H9 (cell line): ENCODE measurements around the gene ALG12. TPM values are rescaled to one million over a fixed set of nuclear protein-coding genes. Genes with fewer than 3 reads are reported as not detected.
A peak's percentile ranks its signal among the peaks of the same experiment; 100 is the strongest.

ENCODE experiments used
- DNase-seq: peaks from one replicate; pipeline ENCODE4 v3.0.0-alpha.2; 2017
- H2AFZ ChIP-seq: one replicate; pipeline ENCODE4 v1.6.1; 2013; ENCODE audit warnings: mild to moderate bottlenecking, low read length, control low read depth, moderate library complexity
- H2AK5ac ChIP-seq: 2 replicates; pipeline ENCODE4 v1.6.1; 2013; ENCODE audit warnings: low read length, control low read depth, mixed read lengths; ENCODE audit not compliant: insufficient read length
- H2BK120ac ChIP-seq: one replicate; pipeline ENCODE4 v1.6.1; 2013; ENCODE audit warnings: low read depth, mild to moderate bottlenecking, low read length, control low read depth, inconsistent platforms; ENCODE audit not compliant: poor library complexity, severe bottlenecking
- H2BK12ac ChIP-seq: 2 replicates; pipeline ENCODE4 v1.6.1; 2013; ENCODE audit warnings: low read length, control low read depth, mixed read lengths, low read depth; ENCODE audit not compliant: insufficient read length
- H2BK15ac ChIP-seq: 2 replicates; pipeline ENCODE4 v1.6.1; 2013; ENCODE audit warnings: low read depth, low read length, control low read depth
- H2BK20ac ChIP-seq: one replicate; pipeline ENCODE4 v1.6.1; 2013; ENCODE audit warnings: low read depth, mild to moderate bottlenecking, low read length, control low read depth, inconsistent platforms; ENCODE audit not compliant: poor library complexity, severe bottlenecking
- H2BK5ac ChIP-seq: 2 replicates; pipeline ENCODE4 v1.6.1; 2013; ENCODE audit warnings: low read length, control low read depth, mixed read lengths; ENCODE audit not compliant: insufficient read length
- H3K14ac ChIP-seq: 2 replicates; pipeline ENCODE4 v1.6.1; 2013; ENCODE audit warnings: low read length, control low read depth; ENCODE audit not compliant: insufficient read depth
- H3K18ac ChIP-seq: 2 replicates; pipeline ENCODE4 v1.6.1; 2013; ENCODE audit warnings: low read depth, mild to moderate bottlenecking, mixed read lengths, low read length, control low read depth; ENCODE audit not compliant: insufficient read length
- H3K23ac ChIP-seq: 2 replicates; pipeline ENCODE4 v1.6.1; 2013; ENCODE audit warnings: low read length, control low read depth, mixed read lengths, low read depth; ENCODE audit not compliant: insufficient read length
- H3K23me2 ChIP-seq: 2 replicates; pipeline ENCODE4 v1.6.1; 2013; ENCODE audit warnings: low read depth, mild to moderate bottlenecking, mixed read lengths, low read length, control low read depth; ENCODE audit not compliant: insufficient read length, poor library complexity, severe bottlenecking
- H3K27ac ChIP-seq: 2 replicates; pipeline ENCODE4 v1.5.1; 2013; ENCODE audit warnings: low read length, control low read depth, mixed read lengths, low read depth; ENCODE audit not compliant: insufficient read length
- H3K27me3 ChIP-seq: 2 replicates; pipeline ENCODE4 v1.6.1; 2013; ENCODE audit warnings: low read length, control low read depth, inconsistent platforms; ENCODE audit not compliant: insufficient read depth
- H3K4ac ChIP-seq: 2 replicates; pipeline ENCODE4 v1.6.1; 2013; ENCODE audit warnings: low read depth, mild to moderate bottlenecking, control low read depth, inconsistent platforms, low read length, moderate library complexity
- H3K4me1 ChIP-seq: 2 replicates; pipeline ENCODE4 v1.6.1; 2013; ENCODE audit warnings: low read length, control low read depth, inconsistent platforms; ENCODE audit not compliant: insufficient read depth
- H3K4me2 ChIP-seq: 2 replicates; pipeline ENCODE4 v1.6.1; 2013; ENCODE audit warnings: low read length, control low read depth, mixed read lengths; ENCODE audit not compliant: insufficient read length, insufficient read depth
- H3K56ac ChIP-seq: 2 replicates; pipeline ENCODE4 v1.6.1; 2013; ENCODE audit warnings: low read depth, mild to moderate bottlenecking, mixed read lengths, low read length, control low read depth; ENCODE audit not compliant: insufficient read length
- H3K79me1 ChIP-seq: 2 replicates; pipeline ENCODE4 v1.6.1; 2013; ENCODE audit warnings: low read depth, mild to moderate bottlenecking, moderate library complexity, low read length, control low read depth, inconsistent platforms; ENCODE audit not compliant: insufficient read depth, poor library complexity, severe bottlenecking
- H3K79me2 ChIP-seq: 2 replicates; pipeline ENCODE4 v1.6.1; 2013; ENCODE audit warnings: low read length, control low read depth, inconsistent platforms; ENCODE audit not compliant: insufficient read depth
- H3K9ac ChIP-seq: 2 replicates; pipeline ENCODE4 v1.6.1; 2013; ENCODE audit warnings: low read length, control low read depth, mixed read lengths; ENCODE audit not compliant: insufficient read length; ENCODE audit errors: extremely low read depth
- H3K9me3 ChIP-seq: one replicate; pipeline ENCODE4 v1.6.1; 2013; ENCODE audit warnings: low read depth, low read length, inconsistent platforms; ENCODE audit not compliant: control insufficient read depth
- H3T11ph ChIP-seq: one replicate; pipeline ENCODE4 v1.6.1; 2013; ENCODE audit warnings: mild to moderate bottlenecking, low read length, control low read depth, inconsistent platforms
- H4K20me1 ChIP-seq: one replicate; pipeline ENCODE4 v1.6.1; 2013; ENCODE audit not compliant: control insufficient read depth, insufficient read length, insufficient read depth
- H4K5ac ChIP-seq: 2 replicates; pipeline ENCODE4 v1.6.1; 2013; ENCODE audit warnings: low read depth, mild to moderate bottlenecking, mixed read lengths, low read length, control low read depth; ENCODE audit not compliant: insufficient read length
- H4K8ac ChIP-seq: replicated peaks from 2 replicates; pipeline ENCODE4 v1.6.1; 2013; ENCODE audit warnings: low read length, control low read depth, mixed read lengths, low read depth; ENCODE audit not compliant: insufficient read length
- H4K91ac ChIP-seq: 2 replicates; pipeline ENCODE4 v1.6.1; 2013; ENCODE audit warnings: low read depth, mild to moderate bottlenecking, moderate library complexity, mixed read lengths, low read length, control low read depth; ENCODE audit not compliant: insufficient read length
- H3K27ac Mint-ChIP-seq, 3 experiments: 2 replicates in 2 of 3; 3 replicates in 1 of 3; pipeline ENCODE4 v1.8.0; 2020 to 2021; ENCODE audit warnings: mixed read lengths in 3 of 3, mild to moderate bottlenecking in 1 of 3, moderate library complexity in 1 of 3
- H3K27me3 Mint-ChIP-seq: 2 replicates; pipeline ENCODE4 v1.8.0; 2021; ENCODE audit warnings: low read depth, mild to moderate bottlenecking, moderate library complexity, mixed read lengths
- H3K36me3 Mint-ChIP-seq, 3 experiments: 2 replicates in 2 of 3; 3 replicates in 1 of 3; pipeline ENCODE4 v1.8.0; 2020 to 2021; ENCODE audit warnings: low read depth in 3 of 3, mixed read lengths in 3 of 3; ENCODE audit not compliant: insufficient read depth in 1 of 3
- H3K4me1 Mint-ChIP-seq, 2 experiments: 2 replicates each; pipeline ENCODE4 v1.8.0; 2020; ENCODE audit warnings: mixed read lengths in 2 of 2
- H3K4me3 Mint-ChIP-seq, 2 experiments: 2 replicates in 1 of 2; 3 replicates in 1 of 2; pipeline ENCODE4 v1.8.0; 2020 to 2021; ENCODE audit warnings: mild to moderate bottlenecking in 2 of 2, mixed read lengths in 2 of 2, moderate library complexity in 1 of 2
- H3K9me3 Mint-ChIP-seq, 2 experiments: 2 replicates in 1 of 2; 3 replicates in 1 of 2; pipeline ENCODE4 v1.8.0; 2020; ENCODE audit warnings: mild to moderate bottlenecking in 2 of 2, mixed read lengths in 2 of 2, moderate library complexity in 1 of 2
- WGBS: extraction: QIAGEN DNeasy Blood & Tissue Kit; methylation state at CpG from one replicate; pipeline ENCODE4 v1.1.7; 2013; ENCODE audit warnings: missing lambda C conversion rate, low lambda C conversion rate, mixed read lengths; ENCODE audit not compliant: insufficient read length; ENCODE audit errors: extremely low coverage; 5-methylcytosine and 5-hydroxymethylcytosine counted together
- total RNA-seq: library from RNA; stranded (reverse); gene quantifications from 2 replicates; pipeline ENCODE4 v1.2.1, GENCODE V29; 2021
- TF ChIP-seq, protein P1 (sequence below): fragments of 200-600 bp; sonication (generic); conservative IDR thresholded peaks from 3 replicates; pipeline ENCODE4 v1.8.0; 2021; ENCODE audit warnings: antibody characterized with exemption, mild to moderate bottlenecking

The ALG12 gene
- total RNA-seq, 1 experiment from 2014 or later = 19.2 TPM

DNA sequence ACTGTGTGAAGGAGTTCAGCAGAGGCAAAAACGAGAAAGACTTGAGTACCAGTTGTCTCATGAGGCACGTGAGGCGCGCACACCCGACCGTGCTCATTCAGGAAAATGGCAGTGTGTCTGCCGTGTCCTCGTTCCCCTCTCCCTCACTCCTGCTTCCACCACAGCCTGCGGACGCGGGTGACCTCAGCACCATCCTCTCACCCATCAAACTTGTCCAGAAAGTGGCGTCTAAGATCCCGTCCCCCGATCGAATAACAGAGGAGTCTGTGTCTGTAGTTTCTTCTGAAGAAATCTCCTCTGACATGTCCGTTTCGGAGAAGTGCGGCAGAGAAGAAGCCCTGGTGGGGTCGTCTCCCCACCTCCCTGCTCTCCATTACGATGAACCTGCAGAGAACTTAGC is 34.2 kb downstream of the ALG12 start:
- H3K4me3 Mint-ChIP-seq = no peak overlapping the region
- H3K9me3 ChIP-seq = no peaks in the 10 kb centered on the region
- H3K27me3 Mint-ChIP-seq = no peaks in the 10 kb centered on the region
- H3K27ac ChIP-seq = no peak overlapping the region
- H3K4me1 ChIP-seq = no peaks in the 10 kb centered on the region; the same call in 1 of the 2 replicates
- no peak for DNase-seq
- no peak overlapping the region for H3K4ac ChIP-seq
- WGBS = no CpG with 5 or more reads among the region's 20 CpGs
- H3K23me2 ChIP-seq = no peaks in the 10 kb centered on the region
- TF ChIP-seq, protein P1, sequence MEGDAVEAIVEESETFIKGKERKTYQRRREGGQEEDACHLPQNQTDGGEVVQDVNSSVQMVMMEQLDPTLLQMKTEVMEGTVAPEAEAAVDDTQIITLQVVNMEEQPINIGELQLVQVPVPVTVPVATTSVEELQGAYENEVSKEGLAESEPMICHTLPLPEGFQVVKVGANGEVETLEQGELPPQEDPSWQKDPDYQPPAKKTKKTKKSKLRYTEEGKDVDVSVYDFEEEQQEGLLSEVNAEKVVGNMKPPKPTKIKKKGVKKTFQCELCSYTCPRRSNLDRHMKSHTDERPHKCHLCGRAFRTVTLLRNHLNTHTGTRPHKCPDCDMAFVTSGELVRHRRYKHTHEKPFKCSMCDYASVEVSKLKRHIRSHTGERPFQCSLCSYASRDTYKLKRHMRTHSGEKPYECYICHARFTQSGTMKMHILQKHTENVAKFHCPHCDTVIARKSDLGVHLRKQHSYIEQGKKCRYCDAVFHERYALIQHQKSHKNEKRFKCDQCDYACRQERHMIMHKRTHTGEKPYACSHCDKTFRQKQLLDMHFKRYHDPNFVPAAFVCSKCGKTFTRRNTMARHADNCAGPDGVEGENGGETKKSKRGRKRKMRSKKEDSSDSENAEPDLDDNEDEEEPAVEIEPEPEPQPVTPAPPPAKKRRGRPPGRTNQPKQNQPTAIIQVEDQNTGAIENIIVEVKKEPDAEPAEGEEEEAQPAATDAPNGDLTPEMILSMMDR = no peak
- peaks cover 7 to 16% of the 10 kb centered on the region in 2 experiments; a peak in 4 of 5 replicates for H3K9me3 Mint-ChIP-seq
- no peak overlapping the region for H2BK120ac ChIP-seq
- no peak overlapping the region for H3K56ac ChIP-seq
- H3K36me3 Mint-ChIP-seq = peaks cover 56 to 77% (median 68%) of the 10 kb centered on the region in 3 experiments
- H3K9ac ChIP-seq = no peak overlapping the region
- no peak overlapping the region for H2BK12ac ChIP-seq
- H3K79me2 ChIP-seq = peaks cover 2% of the 10 kb centered on the region; the same call in 1 of the 2 replicates
- peaks cover 5% of the 10 kb centered on the region for H4K20me1 ChIP-seq
- no peak overlapping the region for H4K91ac ChIP-seq
- peaks cover 8 to 9% of the 10 kb centered on the region in 2 experiments for H3K4me1 Mint-ChIP-seq
- H2BK20ac ChIP-seq = no peak overlapping the region
- H3K27ac Mint-ChIP-seq = peak overlapping the region in 1 of 3 experiments; percentile 24; a peak in 2 of 7 replicates
- H3K14ac ChIP-seq = no peak overlapping the region
- no peak overlapping the region for H4K8ac ChIP-seq
- no peaks in the 10 kb centered on the region for H3K27me3 ChIP-seq
- no peak overlapping the region for H2BK15ac ChIP-seq
- H2AFZ ChIP-seq = no peak overlapping the region
- no peak overlapping the region for H2BK5ac ChIP-seq
- H2AK5ac ChIP-seq = no peak overlapping the region
- no peak overlapping the region for H4K5ac ChIP-seq
- no peak overlapping the region for H3T11ph ChIP-seq
- no peak overlapping the region for H3K4me2 ChIP-seq
- no peak overlapping the region for H3K18ac ChIP-seq
- no peak overlapping the region for H3K23ac ChIP-seq
- H3K79me1 ChIP-seq = no peaks in the 10 kb centered on the region
